Measurements from ENCODE around the gene ZFYVE9. TPM values are rescaled to one million over a fixed set of nuclear protein-coding genes. Genes with fewer than 3 reads are reported as not detected.

ZFYVE9 gene
- total RNA-seq, 4 donors from 2014 or later: 12.7 to 31.1 (median 16.2) TPM

DNA sequence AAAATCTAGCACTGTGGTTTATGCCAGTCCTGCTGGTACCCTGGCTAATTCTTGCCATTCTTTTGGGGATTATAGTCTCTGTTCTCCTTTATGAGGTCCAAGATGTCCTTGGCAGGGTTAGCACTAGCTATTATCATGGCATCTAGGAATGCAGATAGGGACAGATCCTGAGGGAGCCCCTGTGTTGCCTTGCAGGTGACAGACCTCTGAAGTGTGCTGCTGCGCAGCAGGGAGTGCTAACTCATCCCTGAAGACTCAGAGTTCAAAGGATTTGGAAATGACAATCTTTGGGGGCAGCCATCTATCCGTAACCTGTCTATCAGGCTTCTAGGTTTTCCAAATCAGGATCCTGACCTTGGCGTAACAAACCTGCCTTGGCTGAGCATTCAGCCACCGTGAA lies 16.3 kb downstream of the ZFYVE9 start:
- intact Hi-C loops (cut with DNase I): no loop called here
- DNase-seq: no peak
- TF ChIP-seq, protein P1, sequence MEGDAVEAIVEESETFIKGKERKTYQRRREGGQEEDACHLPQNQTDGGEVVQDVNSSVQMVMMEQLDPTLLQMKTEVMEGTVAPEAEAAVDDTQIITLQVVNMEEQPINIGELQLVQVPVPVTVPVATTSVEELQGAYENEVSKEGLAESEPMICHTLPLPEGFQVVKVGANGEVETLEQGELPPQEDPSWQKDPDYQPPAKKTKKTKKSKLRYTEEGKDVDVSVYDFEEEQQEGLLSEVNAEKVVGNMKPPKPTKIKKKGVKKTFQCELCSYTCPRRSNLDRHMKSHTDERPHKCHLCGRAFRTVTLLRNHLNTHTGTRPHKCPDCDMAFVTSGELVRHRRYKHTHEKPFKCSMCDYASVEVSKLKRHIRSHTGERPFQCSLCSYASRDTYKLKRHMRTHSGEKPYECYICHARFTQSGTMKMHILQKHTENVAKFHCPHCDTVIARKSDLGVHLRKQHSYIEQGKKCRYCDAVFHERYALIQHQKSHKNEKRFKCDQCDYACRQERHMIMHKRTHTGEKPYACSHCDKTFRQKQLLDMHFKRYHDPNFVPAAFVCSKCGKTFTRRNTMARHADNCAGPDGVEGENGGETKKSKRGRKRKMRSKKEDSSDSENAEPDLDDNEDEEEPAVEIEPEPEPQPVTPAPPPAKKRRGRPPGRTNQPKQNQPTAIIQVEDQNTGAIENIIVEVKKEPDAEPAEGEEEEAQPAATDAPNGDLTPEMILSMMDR (IDR thresholded peaks at IDR 0.05): no peak
- no peak for TF ChIP-seq POLR2A (IDR thresholded peaks at IDR 0.05)
- Histone ChIP-seq H3K9me3 (no peaks in the 10 kb centered on the region), H3K27me3 (no peaks in the 10 kb centered on the region), H3K27ac (peak overlapping the region in 1 of 4 donors; percentile 45), H3K4me1 (peaks cover 0 to 35% (median 8%) of the 10 kb centered on the region in 3 donors), H3K4me3 (no peak overlapping the region), H3K36me3 (no peaks in the 10 kb centered on the region)
- 75 to 92% methylated on average over 4 of the region's 4 CpGs for WGBS, 2 donors

- intact Hi-C loops (cut with DNase I): no loop called here
- WGBS, 2 donors: 62 to 85% methylated on average over 10 of the region's 10 CpGs
- no peaks in the 10 kb centered on the region for H3K9me3 ChIP-seq
- no peak for TF ChIP-seq POLR2A (IDR thresholded peaks at IDR 0.05)
- TF ChIP-seq, protein P1 (IDR thresholded peaks at IDR 0.05): no peak
- H3K27me3 ChIP-seq: no peaks in the 10 kb centered on the region
- no peak for DNase-seq
- no peaks in the 10 kb centered on the region for H3K36me3 ChIP-seq
- H3K4me1 ChIP-seq: peaks cover 0 to 25% (median 8%) of the 10 kb centered on the region in 3 donors
- H3K4me3 ChIP-seq: no peak overlapping the region
- peak overlapping the region in 2 of 4 donors; percentile 45 to 59 for H3K27ac ChIP-seq
Measured at GRCh38 chr1:52159033-52159789, 17.3 kb downstream of the ZFYVE9 start.

GRCh38 chr1:52162947-52163346 lies 21.1 kb downstream of the ZFYVE9 start:
- no peak overlapping the region for H3K27ac ChIP-seq
- H3K9me3 ChIP-seq: no peaks in the 10 kb centered on the region
- no peak for DNase-seq
- no peaks in the 10 kb centered on the region for H3K36me3 ChIP-seq
- H3K27me3 ChIP-seq: no peaks in the 10 kb centered on the region
- TF ChIP-seq POLR2A (IDR thresholded peaks at IDR 0.05): no peak
- TF ChIP-seq, protein P1 (IDR thresholded peaks at IDR 0.05): no peak
- H3K4me3 ChIP-seq: no peak overlapping the region
- H3K4me1 ChIP-seq: peaks cover 0 to 19% (median 8%) of the 10 kb centered on the region in 3 donors
- intact Hi-C loops (cut with DNase I): no loop called here
- 88 to 99% methylated on average over 2 of the region's 2 CpGs for WGBS, 2 donors

DNA sequence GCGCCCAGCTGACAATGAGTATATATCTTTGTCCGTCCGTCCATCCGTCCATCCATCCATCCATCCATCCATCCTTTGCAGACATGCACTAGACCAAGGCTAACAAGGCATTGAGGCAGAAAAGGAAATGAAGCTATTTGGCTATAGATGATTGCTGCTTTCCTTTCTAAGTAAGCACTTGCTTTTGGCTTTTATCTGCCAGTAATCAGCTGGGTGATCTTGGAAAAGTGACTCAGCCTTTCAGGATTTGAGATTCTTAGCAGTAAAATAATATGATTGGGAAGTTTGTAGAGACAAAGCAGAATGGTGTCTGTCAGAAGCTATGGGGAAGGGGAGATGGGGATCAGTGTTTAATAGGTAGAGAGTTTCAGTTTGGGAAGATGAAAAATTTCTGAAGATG lies 22.7 kb downstream of the ZFYVE9 start:
- H3K27me3 ChIP-seq: no peaks in the 10 kb centered on the region
- intact Hi-C loops (cut with DNase I): no loop called here
- peaks cover 0 to 2% (median 0%) of the 10 kb centered on the region in 3 donors for H3K4me1 ChIP-seq
- no peaks in the 10 kb centered on the region for H3K36me3 ChIP-seq
- no peak for DNase-seq
- no peak overlapping the region for H3K4me3 ChIP-seq
- TF ChIP-seq, protein P1 (IDR thresholded peaks at IDR 0.05): no peak
- 90 to 96% methylated on average over 4 of the region's 4 CpGs for WGBS, 2 donors
- no peak overlapping the region for H3K27ac ChIP-seq
- no peaks in the 10 kb centered on the region for H3K9me3 ChIP-seq

GRCh38 chr1:52166996-52167753 lies 25.3 kb downstream of the ZFYVE9 start:
- Histone ChIP-seq H3K4me3 (no peak overlapping the region), H3K36me3 (no peaks in the 10 kb centered on the region), H3K27ac (no peak overlapping the region), H3K9me3 (no peaks in the 10 kb centered on the region), H3K4me1 (no peaks in the 10 kb centered on the region), H3K27me3 (no peaks in the 10 kb centered on the region)
- TF ChIP-seq, protein P1 (IDR thresholded peaks at IDR 0.05): no peak
- TF ChIP-seq POLR2A (IDR thresholded peaks at IDR 0.05): no peak
- no peak for DNase-seq
- intact Hi-C loops (cut with DNase I): no loop called here
- 82 to 86% methylated on average over 6 of the region's 6 CpGs for whole genome bisulfite sequencing, 2 donors

Data from esophagus squamous epithelium (tissue), 5 donors.